Fibroblast of gingiva (primary cell): ENCODE results near the gene MMP14.
A peak's percentile ranks its signal among the peaks of the same experiment; 100 is the strongest.

ENCODE experiments used
- DNase-seq: peaks from one replicate; pipeline ENCODE4 v3.0.0-alpha.2; 2011; ENCODE audit warnings: low read depth

The MMP14 gene

DNA sequence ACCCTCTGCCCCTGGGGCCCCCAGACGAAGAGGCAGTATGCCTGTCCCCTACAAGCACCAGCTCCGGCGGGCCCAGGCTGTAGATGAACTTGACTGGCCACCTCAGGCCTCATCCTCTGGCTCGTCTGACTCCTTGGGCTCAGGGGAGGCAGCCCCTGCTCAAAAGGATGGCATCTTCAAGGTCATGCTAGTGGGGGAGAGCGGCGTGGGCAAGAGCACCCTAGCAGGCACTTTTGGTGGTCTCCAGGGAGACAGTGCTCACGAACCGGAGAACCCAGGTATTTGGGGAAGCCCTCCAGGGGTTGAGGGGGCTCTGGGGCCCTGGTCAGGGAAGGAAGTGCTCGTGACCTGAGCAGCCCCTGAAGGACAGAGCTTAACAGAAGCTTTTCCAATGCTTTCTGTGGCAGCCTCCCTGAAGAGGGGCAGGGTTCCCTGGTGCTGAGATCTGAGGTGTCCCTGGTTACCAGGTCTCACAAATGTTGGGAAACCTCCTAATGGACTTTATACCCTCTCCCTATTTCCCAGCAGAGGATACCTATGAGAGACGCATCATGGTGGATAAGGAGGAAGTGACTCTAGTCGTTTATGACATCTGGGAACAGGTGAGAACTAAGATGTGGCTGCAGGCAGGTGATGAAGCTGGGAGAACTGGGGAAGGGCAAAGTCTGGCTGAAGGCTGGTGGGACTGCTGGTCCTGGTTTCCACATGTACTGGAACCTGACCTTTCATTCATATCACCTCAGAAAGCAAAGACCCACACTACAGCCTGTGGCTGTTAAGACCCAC lies 48.5 kb downstream of the MMP14 start:
- DNase-seq: no peak

DNA sequence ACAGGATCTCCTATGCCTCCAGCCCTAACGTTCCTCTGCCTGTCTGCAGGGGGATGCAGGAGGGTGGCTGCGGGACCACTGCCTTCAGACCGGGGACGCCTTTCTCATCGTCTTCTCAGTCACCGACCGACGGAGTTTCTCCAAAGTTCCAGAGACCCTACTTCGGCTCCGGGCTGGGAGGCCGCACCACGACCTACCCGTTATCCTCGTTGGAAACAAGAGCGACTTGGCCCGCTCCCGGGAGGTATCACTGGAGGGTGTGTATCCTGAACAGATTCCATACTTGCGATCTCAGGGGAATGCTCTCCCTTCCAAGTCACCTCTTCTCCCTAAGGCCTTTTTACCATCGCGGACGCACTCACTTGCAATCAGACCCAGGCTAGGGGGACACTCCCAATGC lies 49.6 kb downstream of the MMP14 start:
- DNase-seq: no peak

DNA sequence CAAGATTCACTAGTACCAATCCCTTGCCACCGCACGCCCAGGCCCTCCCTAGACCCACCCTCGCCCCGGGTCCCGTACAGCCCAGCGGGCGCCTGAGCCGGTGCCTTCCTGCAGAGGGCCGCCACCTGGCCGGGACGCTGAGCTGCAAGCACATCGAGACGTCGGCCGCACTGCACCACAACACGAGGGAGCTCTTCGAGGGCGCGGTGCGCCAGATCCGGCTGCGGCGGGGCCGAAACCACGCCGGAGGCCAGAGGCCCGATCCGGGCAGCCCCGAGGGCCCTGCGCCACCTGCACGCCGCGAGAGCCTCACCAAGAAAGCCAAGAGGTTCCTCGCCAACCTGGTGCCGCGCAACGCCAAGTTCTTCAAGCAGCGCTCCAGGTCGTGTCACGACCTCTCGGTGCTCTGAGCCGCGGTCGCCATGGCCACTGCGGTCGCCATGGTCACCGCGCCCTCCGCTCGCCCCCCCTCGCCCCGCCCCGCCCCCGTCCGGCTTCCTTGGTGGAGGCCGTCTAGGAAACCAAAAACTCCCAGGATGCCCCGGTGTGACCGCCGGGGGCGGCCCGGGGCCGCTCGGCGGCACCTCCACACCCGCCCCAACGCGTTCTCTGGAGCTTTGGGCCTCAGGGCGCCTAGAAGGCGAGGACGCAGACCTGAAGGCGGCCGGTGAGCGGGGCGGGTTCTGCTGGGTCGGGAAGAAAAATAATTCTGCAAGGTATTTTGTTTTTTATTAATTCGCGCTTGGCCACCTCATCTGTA lies 50.3 kb downstream of the MMP14 start:
- DNase-seq: peak; percentile 66

DNA sequence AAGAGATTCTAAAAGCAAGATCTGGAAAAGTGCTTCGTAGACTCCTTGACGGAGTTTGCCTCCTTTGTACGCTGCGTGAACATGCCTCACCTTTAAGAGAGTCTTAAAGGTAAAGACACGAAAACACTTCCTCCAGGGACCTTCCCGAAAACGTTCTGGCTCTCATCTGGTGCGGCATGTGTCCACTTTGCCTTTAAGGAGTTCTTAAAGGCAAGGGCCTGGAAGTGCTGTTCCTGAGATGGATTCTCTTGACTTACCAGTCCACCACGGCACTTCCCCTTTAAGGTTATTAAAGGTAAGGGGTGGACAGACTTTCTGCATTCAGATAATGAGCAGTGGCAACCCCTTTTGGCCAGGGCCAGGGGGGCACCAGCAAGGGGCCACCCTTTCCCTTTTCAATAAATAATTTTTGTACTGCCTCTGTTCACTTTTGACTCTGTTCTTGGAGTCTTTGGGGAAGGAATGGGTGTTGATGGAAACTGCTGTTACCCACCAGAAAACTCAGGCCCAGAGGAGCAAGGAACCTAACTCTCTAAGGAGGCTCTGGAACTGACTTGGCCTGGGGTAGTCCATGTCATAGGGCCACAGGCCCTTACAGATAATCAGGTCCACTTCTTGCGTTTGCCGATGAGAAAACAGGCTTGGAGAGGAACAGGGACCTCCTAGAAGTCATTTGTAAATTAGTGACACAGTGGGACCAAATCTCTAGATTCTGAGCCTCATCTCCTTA lies 51.0 kb downstream of the MMP14 start:
- DNase-seq: peak; percentile 64

DNA sequence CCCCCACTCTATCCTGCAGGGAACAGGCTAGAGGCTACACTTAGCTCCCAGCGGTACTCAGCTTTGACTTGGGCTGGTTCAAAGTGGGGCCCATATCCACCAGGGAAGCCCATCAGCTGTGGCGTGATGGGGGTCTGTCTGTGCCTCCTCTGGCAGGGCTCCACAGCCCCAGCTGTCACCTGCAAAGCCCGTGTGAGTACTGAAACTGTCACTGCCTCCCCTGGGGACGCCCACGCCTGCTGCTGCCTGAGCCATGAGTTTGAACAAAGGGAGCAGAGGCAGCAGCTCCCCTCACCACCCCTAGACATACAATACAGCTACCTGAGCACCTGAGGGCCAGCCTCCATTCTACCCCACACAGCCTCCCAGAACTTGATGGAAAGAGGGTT lies 51.6 kb downstream of the MMP14 start:
- no peak for DNase-seq

DNA sequence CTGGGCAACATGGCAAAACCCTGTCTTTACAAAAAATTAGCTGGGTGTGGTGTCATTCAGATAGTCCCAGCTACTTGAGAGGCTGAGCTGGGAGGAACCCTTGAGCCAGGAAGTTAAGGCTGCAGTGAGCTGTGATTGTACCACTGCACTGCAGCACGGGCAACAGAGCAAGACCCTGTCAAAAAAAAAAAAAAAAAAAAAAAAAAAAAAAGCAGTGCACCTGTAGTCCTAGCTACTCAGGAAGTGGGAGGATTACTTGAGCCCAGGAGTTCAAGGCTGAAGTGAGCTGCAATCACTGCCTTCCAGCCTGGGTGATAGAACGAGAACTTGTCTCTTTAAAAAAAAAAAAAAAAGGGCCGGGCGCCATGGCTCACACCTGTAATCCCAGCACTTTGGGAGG lies 52.3 kb downstream of the MMP14 start:
- no peak for DNase-seq

DNA sequence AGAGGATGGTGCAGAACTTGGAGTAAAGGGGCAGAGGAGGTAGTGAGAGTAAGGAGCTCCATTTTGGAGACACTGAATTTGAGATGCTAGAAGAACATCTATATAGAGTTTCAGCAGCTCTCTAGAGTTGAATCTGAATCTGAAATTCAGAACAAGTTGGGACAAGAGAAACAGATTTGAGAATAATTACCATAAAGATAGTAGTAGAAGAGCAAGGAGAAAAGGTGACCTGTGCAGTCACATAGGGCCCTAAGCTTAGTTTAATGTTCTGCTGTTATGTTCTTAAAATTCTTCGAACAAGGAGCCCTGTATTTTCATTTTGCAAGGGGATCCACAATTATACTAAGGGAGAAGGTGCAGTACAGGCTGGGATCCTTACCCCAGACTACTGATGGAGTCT lies 54.0 kb downstream of the MMP14 start:
- no peak for DNase-seq

DNA sequence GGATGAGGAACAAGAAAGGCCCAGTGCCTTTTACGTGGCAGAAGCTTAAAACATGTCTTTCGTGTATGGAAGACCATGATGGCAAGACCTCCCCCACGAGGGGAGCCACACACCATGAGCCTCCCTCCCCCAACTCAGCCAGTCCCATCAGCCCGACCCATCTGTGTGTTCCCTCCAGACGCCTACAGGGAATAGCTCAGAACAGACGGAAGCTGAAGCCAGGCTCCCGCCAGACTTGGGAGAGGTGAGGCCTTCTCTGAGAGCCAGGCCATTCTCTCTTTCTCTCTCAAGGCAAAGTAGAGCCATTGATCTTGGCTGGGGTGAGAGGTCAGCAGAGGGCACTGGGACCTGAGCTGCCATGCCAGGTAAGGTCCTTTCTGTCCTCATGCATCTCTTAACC lies 56.1 kb downstream of the MMP14 start:
- no peak for DNase-seq

DNA sequence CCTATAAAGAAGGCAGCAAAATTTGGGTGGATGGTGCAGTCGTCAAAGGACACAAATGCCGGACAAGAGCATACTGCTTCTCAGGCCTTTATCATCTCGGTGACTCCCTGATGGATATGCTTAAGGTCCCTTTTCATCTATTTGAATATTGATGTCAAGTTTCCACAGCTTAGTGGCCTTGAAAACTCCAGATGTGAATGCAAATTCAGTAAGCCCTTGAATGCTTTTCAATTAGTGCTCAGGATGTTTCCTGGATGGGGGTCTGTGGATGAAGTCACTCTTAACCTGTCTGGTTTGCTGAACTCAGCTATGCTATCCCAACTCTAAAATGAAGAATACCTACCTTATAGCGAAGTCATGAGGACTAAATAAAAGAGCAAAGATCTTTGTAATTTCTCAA lies 57.3 kb downstream of the MMP14 start:
- no peak for DNase-seq

DNA sequence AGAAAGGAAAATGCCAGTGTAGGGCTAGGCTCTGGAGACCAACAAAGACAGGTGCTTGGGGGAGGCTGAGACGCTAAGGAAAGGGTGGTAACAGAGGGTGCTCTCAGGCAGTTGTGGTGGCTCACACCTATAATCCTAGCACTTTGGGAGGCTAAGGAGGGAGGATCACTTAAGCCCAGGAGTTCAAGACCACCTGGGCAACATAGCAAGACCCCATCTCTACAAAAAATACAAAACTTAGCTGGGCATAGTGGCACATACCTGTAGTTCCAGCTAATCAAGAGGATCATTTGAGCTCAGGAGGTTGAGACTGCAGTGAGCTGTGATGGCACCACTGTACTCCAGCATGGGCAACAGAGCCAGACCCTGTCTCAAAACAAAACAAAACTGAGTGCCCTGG lies 59.0 kb downstream of the MMP14 start:
- DNase-seq: no peak

DNA sequence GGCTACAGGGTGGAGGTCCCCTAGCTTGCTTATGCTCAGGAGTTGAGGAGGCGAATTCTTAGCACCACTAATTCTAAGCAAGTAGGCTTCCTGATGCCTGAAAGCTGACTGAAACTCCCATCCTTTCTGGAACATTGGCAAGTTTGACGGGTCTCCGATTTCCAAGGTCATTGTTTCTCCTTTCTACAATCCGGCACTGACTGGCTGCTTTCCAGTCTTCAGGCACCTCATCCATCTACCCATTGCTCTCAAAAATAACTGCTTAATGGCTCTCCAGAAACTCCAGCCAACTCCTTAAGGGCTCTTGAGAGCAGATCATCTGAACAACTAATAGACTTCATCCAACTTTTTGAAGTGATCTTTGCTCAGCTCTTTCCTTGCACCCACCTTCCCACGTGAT lies 60.0 kb downstream of the MMP14 start:
- DNase-seq: no peak

DNA sequence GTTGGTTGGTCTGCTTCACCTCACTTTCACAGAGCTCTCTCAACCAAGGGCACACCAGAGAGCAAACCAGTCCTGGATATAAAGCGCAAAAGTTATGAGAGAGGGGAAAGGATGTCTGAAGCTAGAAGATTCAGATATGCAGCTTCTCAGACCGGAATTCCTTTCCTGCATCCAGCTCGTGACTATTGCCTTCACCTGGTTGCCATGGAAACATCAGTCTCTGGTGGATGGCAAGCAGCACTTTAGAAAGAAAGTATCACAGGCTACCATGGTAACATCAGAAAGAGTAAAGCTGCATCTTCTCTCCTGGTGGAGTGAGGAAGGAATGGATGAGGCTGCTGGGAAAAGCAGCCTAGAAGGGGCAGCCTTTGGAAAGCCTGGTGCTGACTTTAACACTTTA lies 60.4 kb downstream of the MMP14 start:
- no peak for DNase-seq

DNA sequence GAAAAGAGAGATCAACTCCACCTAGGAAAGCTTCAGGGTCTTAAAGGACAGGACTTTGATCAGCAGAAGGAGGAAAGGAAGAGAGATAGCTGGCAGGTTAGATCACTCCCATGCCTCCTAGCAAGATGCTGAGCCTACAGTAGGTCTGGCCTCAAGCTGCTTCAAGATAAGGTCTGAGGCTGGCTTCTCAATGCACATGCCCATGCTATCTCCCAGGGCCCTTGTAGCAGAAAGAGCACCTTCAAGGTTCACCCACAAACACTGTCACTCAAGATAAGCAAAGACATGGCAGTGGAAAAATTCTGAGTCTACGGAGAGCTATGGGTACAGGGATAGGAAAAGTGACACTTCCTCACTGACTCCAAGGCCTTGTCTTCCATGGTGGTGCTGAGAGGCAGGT lies 61.0 kb downstream of the MMP14 start:
- DNase-seq: no peak
